Upper lobe of left lung (tissue), 6 donors: Measurements from ENCODE around the gene FOXP1. TPM values are rescaled to one million over a fixed set of nuclear protein-coding genes. Genes with fewer than 3 reads are reported as not detected.
A peak's percentile ranks its signal among the peaks of the same experiment; 100 is the strongest.

ENCODE experiments used
- ATAC-seq, 2 donors: fragments of 200-7000 bp; cut with Tn5 transposase; one replicate each; pipeline ENCODE4 v1.9.1; 2022; ENCODE audit warnings: mild to moderate bottlenecking in 2 of 2, moderate library complexity in 2 of 2; ENCODE audit not compliant: low FRiP score in 2 of 2
- DNase-seq, 2 donors: peaks; one replicate each; pipeline ENCODE4 v3.0.0-alpha.2; 2019 to 2020
- H3K27ac ChIP-seq, 4 donors: fragments of 200-600 bp; sonication (generic); one replicate each; pipeline ENCODE4 v1.5.1; 2016 to 2019
- H3K27me3 ChIP-seq, 4 donors: fragments of 200-600 bp; sonication (generic); one replicate each; pipeline ENCODE4 v1.5.1; 2017 to 2019
- H3K36me3 ChIP-seq, 4 donors: fragments of 200-600 bp; sonication (generic); one replicate each; pipeline ENCODE4 v1.5.1; 2016 to 2019
- H3K4me1 ChIP-seq, 4 donors: fragments of 200-600 bp; sonication (generic); one replicate each; pipeline ENCODE4 v1.5.1; 2018 to 2019
- H3K4me3 ChIP-seq, 4 donors: fragments of 200-600 bp; sonication (generic); one replicate each; pipeline ENCODE4 v1.5.1; 2017 to 2019; ENCODE audit warnings: mild to moderate bottlenecking in 2 of 4, moderate library complexity in 1 of 4
- H3K9me3 ChIP-seq, 4 donors: fragments of 200-600 bp; sonication (generic); one replicate each; pipeline ENCODE4 v1.5.1; 2018 to 2019
- EP300 ChIP-seq, 4 donors: sonication (generic); formaldehyde crosslinking; IDR thresholded peaks; one replicate each; pipeline ENCODE4 v1.5.1; 2017; ENCODE audit warnings: antibody characterized with exemption in 4 of 4, control low read depth in 2 of 4
- POLR2A ChIP-seq, 4 donors: fragments of 450-650 bp; IDR thresholded peaks; one replicate each; pipeline ENCODE4 v1.5.1; 2016 to 2017; ENCODE audit warnings: antibody characterized with exemption in 4 of 4, mild to moderate bottlenecking in 2 of 4
- POLR2AphosphoS5 ChIP-seq, 2 donors: sonication (generic); formaldehyde crosslinking; IDR thresholded peaks; one replicate each; pipeline ENCODE4 v1.5.1; 2017; ENCODE audit warnings: antibody characterized with exemption in 2 of 2
- WGBS, 2 donors: methylation state at CpG; one replicate each; pipeline ENCODE4 v1.1.5; 2017 to 2018; 5-methylcytosine and 5-hydroxymethylcytosine counted together
- total RNA-seq, 6 donors: library from RNA; depleted of rRNA in 4 of 6; stranded (reverse); fragments of >200 nt in 4 of 6; gene quantifications; one replicate each; pipeline versions ENCODE4 v1.1.0 to v1.2.1, GENCODE V29; 2016 to 2021
- TF ChIP-seq, protein P1 (sequence below), 6 experiments: fragments of 450-650 bp in 4 of 6; fragments of 200-600 bp in 2 of 6; sonication (generic) in 2 of 6; IDR thresholded peaks; one replicate each; pipeline ENCODE4 v1.5.1; 2016 to 2019; ENCODE audit warnings: antibody characterized with exemption in 6 of 6
- donor health status: DM: no; HTN: no; CAD: no; lungs with moderate emphysema.
- donor health status: DM: no; HTN: yes; CAD: no; lungs with severe emphysema.

Gene FOXP1
- total RNA-seq, 6 donors from 2014 or later, result 103 to 248 (median 134) TPM

DNA sequence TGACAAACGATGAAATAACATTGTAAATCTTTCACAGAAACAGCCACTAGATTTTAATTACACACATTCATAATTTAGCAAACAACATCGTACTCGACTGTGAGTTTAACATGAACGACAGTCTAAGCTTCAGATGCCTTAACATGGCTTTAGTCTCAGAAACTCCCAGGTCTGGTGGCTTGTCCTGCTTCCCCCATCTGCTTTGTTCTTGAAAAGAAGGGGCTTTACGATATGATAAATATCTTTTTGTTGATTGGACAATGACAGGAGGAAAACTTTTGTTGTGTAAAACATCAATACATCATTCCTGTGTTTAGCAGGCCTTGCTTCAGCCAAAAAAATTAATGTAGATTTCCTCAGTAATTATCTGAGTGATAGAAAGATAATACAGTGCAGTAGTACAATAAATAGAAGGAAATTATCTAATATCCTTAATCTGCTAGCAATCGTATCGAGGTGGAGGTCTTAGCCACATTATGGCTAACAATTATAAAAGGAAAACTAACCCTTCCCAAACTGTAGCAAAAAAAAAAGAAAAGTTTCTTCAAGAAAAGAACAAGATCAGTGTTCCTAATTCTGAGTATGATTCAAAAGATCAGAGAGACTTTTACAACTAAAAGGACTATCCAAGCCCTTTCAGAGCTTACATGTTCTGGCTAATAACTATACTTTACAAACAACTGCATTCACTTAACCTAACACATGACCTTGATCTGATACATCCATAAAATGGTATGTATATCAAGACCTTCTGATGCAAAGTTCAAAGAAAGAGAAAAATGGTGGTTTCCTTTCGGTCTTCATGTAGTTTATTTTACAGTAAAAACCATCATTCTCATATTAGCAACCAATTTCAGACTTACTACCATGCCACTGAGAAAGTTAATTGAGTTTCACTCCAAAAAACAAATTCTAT lies 535.7 kb downstream of the FOXP1 start:
- H3K36me3 ChIP-seq, result peaks cover 11 to 62% (median 28%) of the 10 kb centered on the region in 4 donors

DNA sequence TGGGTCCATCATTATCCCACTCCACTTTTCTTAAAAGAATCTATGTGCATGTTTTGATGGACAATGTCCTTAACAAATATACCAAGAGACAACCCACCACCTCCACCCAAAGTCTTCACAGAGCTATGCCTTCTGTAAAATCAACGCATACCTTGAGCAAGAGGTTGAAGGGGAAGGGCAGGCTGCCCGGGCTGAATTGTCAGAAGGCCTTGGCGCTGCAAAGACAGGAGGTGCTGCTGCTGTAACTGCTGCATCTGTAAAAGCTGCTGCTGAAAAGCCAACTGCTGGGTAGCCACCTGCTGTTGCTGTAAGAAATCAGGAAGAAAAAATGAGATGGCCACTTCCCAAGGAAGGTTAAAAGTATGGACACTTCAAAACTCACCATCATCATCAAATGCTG lies 536.7 kb downstream of the FOXP1 start:
- peaks cover 5 to 54% (median 28%) of the 10 kb centered on the region in 4 donors for H3K36me3 ChIP-seq
- H3K27ac ChIP-seq, result peak overlapping the region in 3 of 4 donors; percentile 10 to 80 (median 30)
- 61 to 92% methylated on average over 3 of the region's 3 CpGs for WGBS, 2 donors
- ATAC-seq, result no peak
- H3K4me1 ChIP-seq, result peaks cover 20 to 57% (median 42%) of the 10 kb centered on the region in 4 donors
- no peak for DNase-seq
- TF ChIP-seq POLR2AphosphoS5 (IDR thresholded peaks at IDR 0.05), result no peak
- TF ChIP-seq EP300 (IDR thresholded peaks at IDR 0.05), result no peak
- TF ChIP-seq, protein P1, sequence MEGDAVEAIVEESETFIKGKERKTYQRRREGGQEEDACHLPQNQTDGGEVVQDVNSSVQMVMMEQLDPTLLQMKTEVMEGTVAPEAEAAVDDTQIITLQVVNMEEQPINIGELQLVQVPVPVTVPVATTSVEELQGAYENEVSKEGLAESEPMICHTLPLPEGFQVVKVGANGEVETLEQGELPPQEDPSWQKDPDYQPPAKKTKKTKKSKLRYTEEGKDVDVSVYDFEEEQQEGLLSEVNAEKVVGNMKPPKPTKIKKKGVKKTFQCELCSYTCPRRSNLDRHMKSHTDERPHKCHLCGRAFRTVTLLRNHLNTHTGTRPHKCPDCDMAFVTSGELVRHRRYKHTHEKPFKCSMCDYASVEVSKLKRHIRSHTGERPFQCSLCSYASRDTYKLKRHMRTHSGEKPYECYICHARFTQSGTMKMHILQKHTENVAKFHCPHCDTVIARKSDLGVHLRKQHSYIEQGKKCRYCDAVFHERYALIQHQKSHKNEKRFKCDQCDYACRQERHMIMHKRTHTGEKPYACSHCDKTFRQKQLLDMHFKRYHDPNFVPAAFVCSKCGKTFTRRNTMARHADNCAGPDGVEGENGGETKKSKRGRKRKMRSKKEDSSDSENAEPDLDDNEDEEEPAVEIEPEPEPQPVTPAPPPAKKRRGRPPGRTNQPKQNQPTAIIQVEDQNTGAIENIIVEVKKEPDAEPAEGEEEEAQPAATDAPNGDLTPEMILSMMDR (IDR thresholded peaks at IDR 0.05), result no peak
- no peak for TF ChIP-seq POLR2A (IDR thresholded peaks at IDR 0.05)
- no peaks in the 10 kb centered on the region for H3K9me3 ChIP-seq
- H3K27me3 ChIP-seq, result no peaks in the 10 kb centered on the region
- H3K4me3 ChIP-seq, result no peak overlapping the region

More for the DNA sequence above, 535.7 kb downstream of the FOXP1 start:
- H3K27ac ChIP-seq, result peak overlapping the region in 3 of 4 donors; percentile 10 to 80 (median 30)
- H3K9me3 ChIP-seq, result no peaks in the 10 kb centered on the region
- no peak for DNase-seq
- TF ChIP-seq, protein P1 (IDR thresholded peaks at IDR 0.05), result no peak
- TF ChIP-seq POLR2AphosphoS5 (IDR thresholded peaks at IDR 0.05) (no peak), EP300 (IDR thresholded peaks at IDR 0.05) (no peak), POLR2A (IDR thresholded peaks at IDR 0.05) (no peak)
- H3K27me3 ChIP-seq, result no peaks in the 10 kb centered on the region
- H3K4me1 ChIP-seq, result peaks cover 31 to 67% (median 51%) of the 10 kb centered on the region in 4 donors
- WGBS, 2 donors, result 64 to 66% methylated on average over 8 of the region's 8 CpGs
- no peak for ATAC-seq
- no peak overlapping the region for H3K4me3 ChIP-seq

DNA sequence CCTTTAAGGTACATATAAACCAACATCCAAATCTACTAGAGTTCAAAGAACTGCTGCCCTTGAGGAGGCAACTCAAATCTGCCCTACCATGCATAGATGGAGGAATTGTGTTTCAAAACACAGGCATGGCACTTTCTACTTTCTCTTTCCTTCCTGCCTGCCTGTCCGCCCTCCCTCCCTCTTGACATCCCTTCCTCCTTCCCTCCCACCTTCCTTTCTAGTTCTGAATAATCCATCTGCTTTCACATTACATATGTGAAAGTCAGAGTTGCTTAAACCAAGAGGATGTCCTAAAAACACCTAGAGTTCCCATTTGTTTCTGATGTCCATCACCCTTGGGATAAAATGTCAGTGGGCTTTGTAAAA lies 537.6 kb downstream of the FOXP1 start:
- no peaks in the 10 kb centered on the region for H3K27me3 ChIP-seq
- H3K9me3 ChIP-seq, result no peaks in the 10 kb centered on the region
- no peak overlapping the region for H3K4me3 ChIP-seq
- H3K27ac ChIP-seq, result peak overlapping the region in 2 of 4 donors; percentile 13 to 60
- H3K36me3 ChIP-seq, result peaks cover 8 to 54% (median 28%) of the 10 kb centered on the region in 4 donors
- WGBS, 2 donors, result 50 to 61% methylated on average over 1 of the region's 1 CpG
- H3K4me1 ChIP-seq, result peaks cover 12 to 48% (median 33%) of the 10 kb centered on the region in 4 donors
- TF ChIP-seq POLR2AphosphoS5 (IDR thresholded peaks at IDR 0.05), result no peak
- TF ChIP-seq POLR2A (IDR thresholded peaks at IDR 0.05), result no peak
- TF ChIP-seq, protein P1 (IDR thresholded peaks at IDR 0.05), result no peak
- DNase-seq (no peak), ATAC-seq (no peak)

DNA sequence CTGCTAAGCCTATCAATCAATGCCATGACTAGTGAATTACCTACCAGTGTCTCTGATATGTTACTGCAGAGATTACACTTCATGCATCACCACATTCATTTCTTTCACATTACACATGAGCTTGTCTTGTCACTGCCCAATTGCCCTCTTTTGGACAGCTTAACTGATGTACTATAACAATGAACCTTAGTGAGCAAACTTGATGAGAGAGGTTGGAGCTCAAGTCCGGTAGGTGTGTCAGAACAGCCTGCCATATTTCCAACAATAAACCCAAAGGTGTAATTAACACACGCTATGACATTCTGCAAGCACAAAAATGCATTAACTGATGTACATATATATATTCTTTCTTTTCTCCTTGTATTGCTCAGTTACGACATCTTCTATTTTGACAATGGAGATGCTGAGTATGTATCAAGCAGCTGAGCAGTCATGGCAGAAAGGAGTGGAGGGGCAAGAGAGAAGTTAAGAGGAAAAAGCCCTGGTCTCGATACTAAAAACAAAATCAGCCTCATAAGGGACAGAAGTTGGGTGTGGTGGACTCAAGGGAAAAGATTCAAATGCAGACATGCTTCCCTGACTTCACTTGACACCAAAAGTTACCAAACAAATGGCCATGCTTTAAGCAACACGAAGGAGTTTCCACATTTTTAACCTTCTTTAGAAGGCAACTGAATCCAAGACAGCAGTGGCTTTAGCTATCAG lies 538.2 kb downstream of the FOXP1 start:
- ATAC-seq (no peak), DNase-seq (no peak)
- peaks cover 5 to 54% (median 29%) of the 10 kb centered on the region in 4 donors for H3K36me3 ChIP-seq
- no peak overlapping the region for H3K4me3 ChIP-seq
- no peaks in the 10 kb centered on the region for H3K9me3 ChIP-seq
- WGBS, 2 donors, result 86 to 89% methylated on average over 5 of the region's 5 CpGs
- H3K4me1 ChIP-seq, result peaks cover 6 to 42% (median 28%) of the 10 kb centered on the region in 4 donors
- TF ChIP-seq POLR2AphosphoS5 (IDR thresholded peaks at IDR 0.05), result no peak
- no peak for TF ChIP-seq EP300 (IDR thresholded peaks at IDR 0.05)
- no peak for TF ChIP-seq POLR2A (IDR thresholded peaks at IDR 0.05)
- TF ChIP-seq, protein P1 (IDR thresholded peaks at IDR 0.05), result no peak
- no peaks in the 10 kb centered on the region for H3K27me3 ChIP-seq
- peak overlapping the region in 2 of 4 donors; percentile 13 to 60 for H3K27ac ChIP-seq
